HG03025 (cell line): ENCODE measurements around the gene NTMT1.

Source experiments
- ATAC-seq: cut with Tn5 transposase; IDR thresholded peaks from one replicate; pipeline ENCODE4 v1.9.1; 2021; ENCODE audit warnings: mild to moderate bottlenecking, moderate library complexity; ENCODE audit not compliant: unreplicated experiment, low FRiP score

Gene NTMT1

GRCh38 chr9:129596541-129597331 is 29.2 kb upstream of the NTMT1 start:
- no peak for ATAC-seq

- ATAC-seq = no peak
Measured at GRCh38 chr9:129597355-129598088, 28.4 kb upstream of the NTMT1 start.

GRCh38 chr9:129598089-129598596 is 27.8 kb upstream of the NTMT1 start:
- no peak for ATAC-seq

- ATAC-seq = no peak
Measured at GRCh38 chr9:129601082-129601674, 24.8 kb upstream of the NTMT1 start.

- no peak for ATAC-seq
Measured at GRCh38 chr9:129602598-129603415, 23.2 kb upstream of the NTMT1 start.

- ATAC-seq = no peak
Measured at GRCh38 chr9:129604056-129604765, 21.8 kb upstream of the NTMT1 start.

GRCh38 chr9:129604766-129605163 is 21.2 kb upstream of the NTMT1 start:
- no peak for ATAC-seq

GRCh38 chr9:129606161-129607026 is 19.6 kb upstream of the NTMT1 start:
- no peak for ATAC-seq

- no peak for ATAC-seq
Measured at GRCh38 chr9:129607027-129607387, 19.0 kb upstream of the NTMT1 start.

- no peak for ATAC-seq
Measured at GRCh38 chr9:129608561-129609481, 17.1 kb upstream of the NTMT1 start.

- no peak for ATAC-seq
Measured at GRCh38 chr9:129609486-129610212, 16.3 kb upstream of the NTMT1 start.

- no peak for ATAC-seq
Measured at GRCh38 chr9:129610213-129610472, 15.8 kb upstream of the NTMT1 start.

- ATAC-seq = no peak
Measured at GRCh38 chr9:129610473-129611306, 15.3 kb upstream of the NTMT1 start.

- no peak for ATAC-seq
Measured at GRCh38 chr9:129611307-129611800, 14.6 kb upstream of the NTMT1 start.

- no peak for ATAC-seq
Measured at GRCh38 chr9:129612123-129612522, 13.8 kb upstream of the NTMT1 start.

- ATAC-seq = no peak
Measured at GRCh38 chr9:129612815-129613519, 13.0 kb upstream of the NTMT1 start.
